ENCODE measurements around the gene DOCK10. TPM values are rescaled to one million over a fixed set of nuclear protein-coding genes. Genes with fewer than 3 reads are reported as not detected.

Gene DOCK10
- total RNA-seq, 1 donor from 2014 or later = 10.2 TPM

DNA sequence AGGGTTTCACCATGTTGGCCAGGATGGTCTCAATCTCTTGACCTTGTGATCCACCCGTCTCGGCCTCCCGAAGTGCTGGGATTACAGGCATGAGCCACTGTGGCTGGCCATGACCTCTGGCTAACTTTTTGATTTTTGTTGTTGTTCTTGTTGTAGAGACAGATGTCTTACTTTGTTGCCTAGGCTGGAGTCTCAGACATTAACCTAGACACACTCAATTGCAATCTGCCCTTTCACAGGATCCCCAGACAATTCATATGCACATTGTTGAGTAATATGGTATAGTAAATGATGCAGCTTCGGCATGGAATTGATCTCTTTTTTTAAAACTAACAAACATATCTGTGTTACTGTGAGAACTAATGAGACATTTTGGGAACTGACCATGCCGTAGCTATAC is 195.6 kb downstream of the DOCK10 start:
- FAIRE-seq (no peak), DNase-seq (ENCODE audit: low spot score in 2 of 2) (no peak)

- FAIRE-seq (no peak), DNase-seq (ENCODE audit: low spot score in 2 of 2) (no peak)
These were observed 196.1 kb downstream of the DOCK10 start for GRCh38 chr2:224846161-224846560.

- no peak for FAIRE-seq
- DNase-seq (ENCODE audit: low spot score in 2 of 2) = no peak
These were observed 199.1 kb downstream of the DOCK10 start for GRCh38 chr2:224843141-224843540.

- FAIRE-seq (peak; percentile 23), DNase-seq (ENCODE audit: low spot score in 2 of 2) (no peak)
These were observed 200.4 kb downstream of the DOCK10 start for GRCh38 chr2:224841910-224842309.

DNA sequence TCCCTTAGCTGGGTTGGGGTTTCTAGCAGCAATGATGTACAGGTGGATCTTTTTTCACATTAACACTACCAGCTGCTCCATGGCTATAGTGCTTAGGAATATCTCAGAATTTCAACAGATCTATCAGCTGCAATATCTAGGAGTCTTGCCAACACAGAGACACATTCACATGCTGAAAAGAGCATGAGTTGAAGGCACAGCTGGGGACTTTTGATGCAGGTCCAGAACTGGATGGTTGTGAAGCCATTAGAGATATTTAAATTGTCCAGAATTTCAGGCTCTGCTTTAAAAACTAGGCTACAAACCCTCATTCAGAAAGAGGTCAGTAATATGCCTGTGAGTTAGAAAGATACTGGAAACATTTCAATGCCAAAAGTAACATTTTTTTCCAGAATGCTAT is 203.9 kb downstream of the DOCK10 start:
- DNase-seq (ENCODE audit: low spot score in 2 of 2) (no peak), FAIRE-seq (no peak)

DNA sequence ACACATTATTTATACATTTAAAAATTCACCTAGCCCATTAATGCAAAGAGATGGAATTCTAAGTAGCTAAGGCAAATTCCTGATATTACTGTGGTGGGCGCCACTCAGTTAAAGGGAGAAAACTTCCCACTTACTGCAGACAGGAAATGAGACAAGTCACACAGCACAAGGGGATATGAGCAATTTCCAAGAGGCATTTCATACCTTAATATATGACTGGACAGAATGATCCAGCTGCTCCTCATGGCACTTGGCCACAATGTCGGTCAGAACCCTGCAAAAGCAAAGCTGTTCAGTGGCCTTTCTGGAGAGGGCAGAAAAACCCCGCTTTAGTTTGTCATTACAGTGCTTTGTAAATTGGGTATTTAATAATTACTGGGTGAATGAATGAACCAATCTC is 204.7 kb downstream of the DOCK10 start:
- FAIRE-seq = no peak

GRCh38 chr2:224837066-224837465 is 205.2 kb downstream of the DOCK10 start:
- no peak for FAIRE-seq
- DNase-seq (ENCODE audit: low spot score in 2 of 2) = no peak

More for the DNA sequence above, 204.7 kb downstream of the DOCK10 start:
- DNase-seq (ENCODE audit: low spot score in 2 of 2) = no peak

GRCh38 chr2:224836263-224836662 is 206.0 kb downstream of the DOCK10 start:
- FAIRE-seq = no peak
- DNase-seq (ENCODE audit: low spot score in 2 of 2) = no peak

GRCh38 chr2:224835405-224835804 is 206.9 kb downstream of the DOCK10 start:
- FAIRE-seq (no peak), DNase-seq (ENCODE audit: low spot score in 2 of 2) (no peak)

- no peak for FAIRE-seq
- no peak for DNase-seq (ENCODE audit: low spot score in 2 of 2)
These were observed 208.3 kb downstream of the DOCK10 start for GRCh38 chr2:224833986-224834385.

- DNase-seq (ENCODE audit: low spot score in 2 of 2) (no peak), FAIRE-seq (no peak)
These were observed 210.1 kb downstream of the DOCK10 start for GRCh38 chr2:224832207-224832606.

DNA sequence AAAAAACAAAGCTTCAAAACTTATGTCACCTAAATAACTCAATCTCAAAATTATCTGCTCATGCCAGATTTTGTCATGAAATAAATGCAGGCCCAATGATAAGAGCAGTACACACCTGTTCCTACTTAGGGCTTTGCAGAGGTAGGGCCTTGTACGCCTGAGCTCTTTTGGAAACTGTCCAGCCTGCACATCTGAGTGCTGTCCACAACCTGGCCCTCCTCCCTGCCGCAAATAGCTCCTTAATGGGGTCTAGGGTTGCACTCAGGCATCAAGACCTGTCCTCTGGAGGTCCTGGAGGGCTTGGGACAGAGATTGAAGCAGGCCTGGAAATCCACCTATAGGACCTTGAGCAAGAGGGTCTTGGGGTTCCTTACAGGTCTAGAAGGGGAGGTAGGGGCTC is 210.7 kb downstream of the DOCK10 start:
- DNase-seq (ENCODE audit: low spot score in 2 of 2) (no peak), FAIRE-seq (no peak)

GRCh38 chr2:224820283-224820991 is 221.8 kb downstream of the DOCK10 start:
- no peak for DNase-seq (ENCODE audit: low spot score in 2 of 2)
- FAIRE-seq = no peak

DNA sequence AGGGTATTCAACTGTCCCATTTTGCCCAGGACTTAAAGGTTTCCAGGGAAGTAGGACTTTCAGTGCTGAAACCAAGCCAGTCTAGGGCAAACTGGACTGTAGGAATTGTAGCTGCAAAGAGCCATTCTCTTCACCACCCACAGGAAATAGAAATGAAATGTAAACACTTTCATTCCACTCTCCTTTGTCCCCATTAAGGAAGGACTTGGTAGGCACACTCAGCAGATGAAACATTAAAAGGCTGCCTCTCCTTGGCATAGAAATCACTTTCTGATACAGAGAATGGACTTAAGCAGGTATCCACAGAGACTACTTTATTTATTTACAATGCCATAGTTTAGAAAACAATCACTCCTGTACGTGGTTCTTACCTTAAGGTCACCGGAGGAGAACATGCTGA is 223.2 kb downstream of the DOCK10 start:
- DNase-seq (ENCODE audit: low spot score in 2 of 2) (no peak), FAIRE-seq (no peak)

DNA sequence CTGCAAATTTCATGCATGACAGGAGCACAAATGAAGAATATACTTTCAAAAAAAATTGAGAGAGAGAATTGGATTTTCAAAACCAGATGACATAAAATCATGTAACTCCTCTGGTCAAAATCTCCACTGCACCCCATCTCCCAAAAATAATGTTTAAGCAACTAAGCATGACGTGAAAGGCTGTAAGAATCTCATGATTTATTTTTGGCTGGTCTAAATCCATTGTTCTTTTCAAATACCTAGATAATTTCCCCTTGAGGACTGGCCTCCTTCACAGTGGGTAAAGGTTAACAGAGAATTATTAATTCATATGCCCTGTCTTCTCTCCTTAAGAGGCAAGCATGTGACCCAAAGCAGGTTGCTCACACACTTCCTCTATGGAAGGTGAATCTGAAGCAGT is 224.6 kb downstream of the DOCK10 start:
- FAIRE-seq (no peak), DNase-seq (ENCODE audit: low spot score in 2 of 2) (no peak)

DNA sequence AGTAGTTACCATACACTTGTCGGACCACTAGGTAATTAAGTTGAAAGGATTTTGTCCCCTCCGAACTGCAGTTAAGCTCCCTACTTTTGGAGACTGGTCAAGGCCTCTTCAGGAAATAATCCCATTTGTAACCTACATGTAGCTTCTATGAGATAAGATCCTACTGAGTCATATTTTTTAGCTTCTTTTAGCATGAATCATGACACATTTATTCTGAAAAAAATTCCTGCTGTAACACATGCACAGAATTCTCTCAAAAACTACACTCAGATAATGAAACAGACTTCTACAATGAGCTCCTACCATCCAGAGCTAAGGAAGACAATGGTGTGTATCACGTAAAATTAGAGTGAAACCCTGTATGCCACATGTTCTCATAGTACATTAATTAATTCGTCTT is 225.5 kb downstream of the DOCK10 start:
- FAIRE-seq (no peak), DNase-seq (ENCODE audit: low spot score in 2 of 2) (no peak)

DNA sequence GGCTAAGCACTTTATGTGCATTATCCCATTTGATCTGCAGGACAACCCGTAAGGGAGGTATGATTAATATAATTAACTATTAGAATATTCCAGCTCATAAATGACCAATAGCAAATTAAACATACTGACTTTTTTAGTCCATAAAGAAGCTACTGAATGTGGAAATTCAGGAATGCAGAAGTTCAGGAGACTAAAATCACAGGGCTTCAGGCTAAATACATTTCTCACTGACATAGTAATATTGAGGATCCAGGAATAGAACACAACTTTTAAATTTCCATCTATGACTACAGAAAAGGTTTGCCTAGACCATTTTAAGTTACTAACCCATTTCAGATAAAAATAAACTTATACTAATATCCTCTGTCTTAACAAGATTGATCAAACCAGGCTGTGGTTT is 228.7 kb downstream of the DOCK10 start:
- DNase-seq (ENCODE audit: low spot score in 2 of 2) (no peak), FAIRE-seq (no peak)

- DNase-seq (ENCODE audit: low spot score in 2 of 2) = no peak
- no peak for FAIRE-seq
These were observed 234.9 kb downstream of the DOCK10 start for GRCh38 chr2:224807153-224807964.

- FAIRE-seq (no peak), DNase-seq (ENCODE audit: low spot score in 2 of 2) (no peak)
These were observed 238.3 kb downstream of the DOCK10 start for GRCh38 chr2:224803930-224804329.

DNA sequence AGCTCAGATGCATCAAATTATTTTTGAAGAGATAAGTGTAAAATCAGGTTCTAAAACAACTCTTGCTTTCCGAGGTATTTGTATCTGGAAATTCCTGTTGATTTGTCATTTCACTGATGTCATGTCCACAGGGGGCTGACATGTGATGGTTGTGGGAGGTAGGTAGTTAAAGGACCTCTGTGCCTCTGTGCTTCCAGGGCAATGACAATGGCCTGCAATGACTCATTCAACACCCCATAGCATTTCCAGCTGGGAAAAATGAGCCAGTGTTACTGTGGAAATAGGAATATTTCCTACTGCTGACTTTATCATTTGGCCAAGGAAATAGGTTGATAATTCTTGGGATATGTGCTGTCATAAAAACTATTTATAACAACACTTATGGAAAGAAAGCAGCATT is 239.9 kb downstream of the DOCK10 start:
- DNase-seq (ENCODE audit: low spot score in 2 of 2) (no peak), FAIRE-seq (no peak)

GRCh38 chr2:224801360-224801759 is 240.9 kb downstream of the DOCK10 start:
- FAIRE-seq (no peak), DNase-seq (ENCODE audit: low spot score in 2 of 2) (no peak)

DNA sequence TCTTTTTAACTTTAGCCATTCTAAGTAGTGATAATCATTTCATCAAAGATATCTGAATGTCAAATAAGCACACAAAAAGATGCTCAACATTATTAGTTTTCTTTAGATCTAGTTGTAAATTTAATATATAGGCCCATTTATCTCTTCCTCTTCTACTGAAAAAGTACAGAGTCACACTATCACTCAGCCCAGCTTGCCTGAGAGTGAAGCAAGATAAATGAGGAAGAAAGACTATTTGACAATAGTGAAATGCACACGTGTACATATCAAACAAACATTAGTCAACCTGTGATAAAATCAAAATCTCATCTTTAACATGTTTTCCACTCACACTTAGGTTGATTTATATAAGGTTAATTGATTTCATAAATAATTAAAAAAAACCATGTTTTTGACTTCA is 242.6 kb downstream of the DOCK10 start:
- DNase-seq (ENCODE audit: low spot score in 2 of 2) (no peak), FAIRE-seq (no peak)
